A549 (cell line): Measurements from ENCODE around the gene IL20RA.
"Not testable (repeated sequence)": the region's sequence is repeated elsewhere in the genome, so short reads cannot be mapped to it uniquely, and the experiment has no call there.

Source experiments
- CTCF ChIP-seq: fragments of >200 bp; sonication (Bioruptor Twin); formaldehyde crosslinking; IDR thresholded peaks from 3 replicates; pipeline ENCODE4 v1.5.1; 2016
- EHMT2 ChIP-seq: fragments of 200-600 bp; sonication (generic); IDR thresholded peaks from 2 replicates; pipeline ENCODE4 v1.6.1; 2016; ENCODE audit warnings: antibody characterized with exemption, low read depth, mild to moderate bottlenecking, moderate library complexity
- ESRRA ChIP-seq: fragments of 150-350 bp; IDR thresholded peaks from 2 replicates; pipeline ENCODE4 v1.6.1; 2014; ENCODE audit warnings: mild to moderate bottlenecking, low read length, borderline replicate concordance
- MAX ChIP-seq: IDR thresholded peaks from 2 replicates; pipeline ENCODE4 v1.6.1; 2012
- RAD21 ChIP-seq, 2 experiments: fragments of >200 bp in 1 of 2; sonication (Bioruptor Twin) in 1 of 2; formaldehyde crosslinking in 1 of 2; IDR thresholded peaks in 1 of 2; conservative IDR thresholded peaks in 1 of 2; 2 replicates in 1 of 2; 3 replicates in 1 of 2; pipeline ENCODE4 v1.6.1; 2012 to 2018; ENCODE audit warnings: inconsistent platforms in 1 of 2

- not testable (repeated sequence) for TF ChIP-seq CTCF; MAX; RAD21 (conservative IDR thresholded peaks at IDR 0.05 in 1 of 2, IDR thresholded peaks at IDR 0.05 in 1 of 2); ESRRA; EHMT2
These were observed 71.0 kb downstream of the IL20RA start for GRCh38 chr6:136973781-136974180.
